Stimulated activated CD4-positive, alpha-beta T cell treated with anti-CD3 and anti-CD28 coated beads, TNF-alpha, amount 100 ng/mL, for 4 hours (primary cell): ENCODE measurements around the gene NRCAM.

Experiments
- DNase-seq, 3 experiments: peaks; one replicate each; pipeline ENCODE4 v3.0.0-alpha.2; 2020; ENCODE audit warnings: low read depth in 3 of 3

The NRCAM gene

GRCh38 chr7:108310351-108310750 is 145.9 kb downstream of the NRCAM start:
- DNase-seq, result no peak

- DNase-seq, result no peak
These were observed 147.3 kb downstream of the NRCAM start for GRCh38 chr7:108308903-108309302.

GRCh38 chr7:108308276-108308675 is 148.0 kb downstream of the NRCAM start:
- no peak for DNase-seq

GRCh38 chr7:108307595-108307994 is 148.6 kb downstream of the NRCAM start:
- no peak for DNase-seq

- DNase-seq, result no peak
These were observed 149.0 kb downstream of the NRCAM start for GRCh38 chr7:108307194-108307593.

- DNase-seq, result no peak
These were observed 152.9 kb downstream of the NRCAM start for GRCh38 chr7:108303332-108303731.

GRCh38 chr7:108301387-108301786 is 154.8 kb downstream of the NRCAM start:
- DNase-seq, result no peak

GRCh38 chr7:108299251-108299973 is 156.8 kb downstream of the NRCAM start:
- no peak for DNase-seq

GRCh38 chr7:108296911-108297310 is 159.3 kb downstream of the NRCAM start:
- DNase-seq, result no peak

GRCh38 chr7:108294595-108294994 is 161.6 kb downstream of the NRCAM start:
- no peak for DNase-seq

GRCh38 chr7:108293149-108293612 is 163.1 kb downstream of the NRCAM start:
- DNase-seq, result no peak

- no peak for DNase-seq
These were observed 163.7 kb downstream of the NRCAM start for GRCh38 chr7:108292541-108292940.

GRCh38 chr7:108291791-108292440 is 164.3 kb downstream of the NRCAM start:
- no peak for DNase-seq

GRCh38 chr7:108291152-108291508 is 165.1 kb downstream of the NRCAM start:
- no peak for DNase-seq

- no peak for DNase-seq
These were observed 165.6 kb downstream of the NRCAM start for GRCh38 chr7:108290459-108291151.

- DNase-seq, result no peak
These were observed 166.4 kb downstream of the NRCAM start for GRCh38 chr7:108289852-108290251.

- no peak for DNase-seq
These were observed 168.4 kb downstream of the NRCAM start for GRCh38 chr7:108287857-108288256.

GRCh38 chr7:108286290-108286904 is 169.8 kb downstream of the NRCAM start:
- no peak for DNase-seq

GRCh38 chr7:108285778-108286177 is 170.5 kb downstream of the NRCAM start:
- DNase-seq, result no peak

GRCh38 chr7:108285003-108285368 is 171.2 kb downstream of the NRCAM start:
- DNase-seq, result no peak

GRCh38 chr7:108284349-108285002 is 171.8 kb downstream of the NRCAM start:
- DNase-seq, result no peak

- no peak for DNase-seq
These were observed 173.0 kb downstream of the NRCAM start for GRCh38 chr7:108283252-108283651.
